Loucy (cell line): ENCODE data around the gene MAGEF1.

Source experiments
- H2AFZ ChIP-seq: fragments of 200-600 bp; sonication (generic); 2 replicates; pipeline ENCODE4 v1.6.0; 2016; ENCODE audit warnings: antibody characterized with exemption, mild to moderate bottlenecking, low read length, moderate library complexity
- H3F3A ChIP-seq: fragments of 200-600 bp; 2 replicates; pipeline ENCODE4 v1.6.0; 2016; ENCODE audit warnings: antibody characterized with exemption, low read depth, mild to moderate bottlenecking
- H3K27me3 ChIP-seq: fragments of 200-600 bp; sonication (generic); 2 replicates; pipeline ENCODE4 v1.6.1; 2014; ENCODE audit warnings: low read length, mild to moderate bottlenecking; ENCODE audit not compliant: insufficient read depth, poor library complexity, severe bottlenecking
- H3K36me3 ChIP-seq: fragments of 200-600 bp; sonication (generic); 2 replicates; pipeline ENCODE4 v1.6.1; 2016; ENCODE audit warnings: low read length; ENCODE audit not compliant: insufficient read depth
- H3K4me1 ChIP-seq: fragments of 200-600 bp; sonication (generic); 2 replicates; pipeline ENCODE4 v1.5.1; 2014; ENCODE audit warnings: low read length, mild to moderate bottlenecking; ENCODE audit not compliant: insufficient read depth, poor library complexity, severe bottlenecking
- H3K4me2 ChIP-seq: fragments of 200-600 bp; sonication (generic); 2 replicates; pipeline ENCODE4 v1.6.0; 2014; ENCODE audit warnings: antibody characterized with exemption, low read length, low read depth, mild to moderate bottlenecking; ENCODE audit not compliant: poor library complexity, severe bottlenecking
- H3K4me3 ChIP-seq: fragments of 200-600 bp; sonication (generic); 2 replicates; pipeline ENCODE4 v1.5.1; 2014; ENCODE audit warnings: low read length, mild to moderate bottlenecking, mixed read lengths; ENCODE audit not compliant: poor library complexity, severe bottlenecking
- H3K79me2 ChIP-seq: fragments of 200-600 bp; sonication (generic); 2 replicates; pipeline ENCODE4 v1.6.1; 2014; ENCODE audit warnings: low read length; ENCODE audit not compliant: insufficient read depth
- H3K9ac ChIP-seq: fragments of 200-600 bp; sonication (generic); 2 replicates; pipeline ENCODE4 v1.6.0; 2014; ENCODE audit warnings: mild to moderate bottlenecking, low read depth, low read length, moderate library complexity; ENCODE audit not compliant: poor library complexity, severe bottlenecking
- H3K9me2 ChIP-seq: fragments of 200-600 bp; sonication (generic); replicated peaks from 2 replicates; pipeline ENCODE4 v1.6.1; 2016; ENCODE audit warnings: low read depth, low read length, mixed read lengths
- H3K9me3 ChIP-seq: fragments of 200-600 bp; sonication (generic); 2 replicates; pipeline ENCODE4 v1.6.1; 2014; ENCODE audit warnings: mild to moderate bottlenecking, antibody characterized with exemption, low read length, low read depth; ENCODE audit not compliant: insufficient read depth
- H4K20me1 ChIP-seq: fragments of 200-600 bp; sonication (generic); 2 replicates; pipeline ENCODE4 v1.6.0; 2014; ENCODE audit warnings: antibody characterized with exemption, low read length, mild to moderate bottlenecking; ENCODE audit not compliant: insufficient read depth, poor library complexity, severe bottlenecking
- CTCF ChIP-seq: fragments of 200-600 bp; sonication (generic); conservative IDR thresholded peaks from 2 replicates; pipeline ENCODE4 v1.5.1; 2014; ENCODE audit warnings: mild to moderate bottlenecking, antibody characterized with exemption, low read length
- EZH2phosphoT487 ChIP-seq: fragments of 200-600 bp; IDR thresholded peaks from 2 replicates; pipeline ENCODE4 v1.6.1; 2018; ENCODE audit warnings: antibody characterized with exemption, mild to moderate bottlenecking, moderate library complexity, borderline replicate concordance

MAGEF1 gene

DNA sequence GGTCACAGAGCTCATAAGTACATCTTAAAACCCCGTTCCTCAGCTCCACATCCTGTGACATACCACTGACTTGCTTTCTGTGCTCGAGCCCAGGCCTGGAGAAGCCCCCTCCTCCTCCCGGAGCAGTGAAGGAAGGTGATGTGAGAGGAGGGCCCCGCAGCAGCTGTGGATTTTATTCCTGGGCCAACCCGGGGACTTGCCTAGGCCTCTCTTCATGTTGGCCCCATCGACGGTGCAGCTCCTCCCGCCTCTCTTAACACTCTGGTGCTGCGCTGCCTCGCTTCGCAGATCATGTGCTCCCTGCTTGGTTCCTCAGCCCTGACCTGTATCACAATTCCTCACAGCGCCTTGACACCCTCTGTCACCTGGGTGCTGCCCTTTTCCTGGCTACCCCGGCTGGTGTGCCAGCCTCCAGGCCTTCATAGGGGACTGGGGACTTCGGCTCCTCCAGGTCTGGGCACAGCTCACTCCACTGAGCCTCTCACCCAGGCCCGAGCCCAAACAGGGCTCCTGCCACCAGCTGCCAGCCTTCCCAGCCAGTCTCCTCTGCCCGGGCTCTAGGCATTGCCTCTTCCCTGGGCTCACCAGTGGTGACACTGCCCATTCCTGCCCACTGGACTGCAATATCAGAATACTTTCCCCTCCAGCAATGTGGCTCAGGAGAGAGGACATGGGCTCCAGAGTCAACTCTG, 21.5 kb downstream of the MAGEF1 start:
- Histone ChIP-seq H3K9me2 (no peaks in the 10 kb centered on the region), H3F3A (no peaks in the 10 kb centered on the region), H3K79me2 (no peaks in the 10 kb centered on the region), H3K4me2 (no peak overlapping the region), H4K20me1 (no peaks in the 10 kb centered on the region), H3K4me1 (no peaks in the 10 kb centered on the region), H3K27me3 (no peaks in the 10 kb centered on the region), H3K9me3 (no peaks in the 10 kb centered on the region), H3K4me3 (no peak overlapping the region), H3K36me3 (no peaks in the 10 kb centered on the region), H2AFZ (no peak overlapping the region), H3K9ac (no peak overlapping the region)
- TF ChIP-seq EZH2phosphoT487 (no peak), CTCF (no peak)

DNA sequence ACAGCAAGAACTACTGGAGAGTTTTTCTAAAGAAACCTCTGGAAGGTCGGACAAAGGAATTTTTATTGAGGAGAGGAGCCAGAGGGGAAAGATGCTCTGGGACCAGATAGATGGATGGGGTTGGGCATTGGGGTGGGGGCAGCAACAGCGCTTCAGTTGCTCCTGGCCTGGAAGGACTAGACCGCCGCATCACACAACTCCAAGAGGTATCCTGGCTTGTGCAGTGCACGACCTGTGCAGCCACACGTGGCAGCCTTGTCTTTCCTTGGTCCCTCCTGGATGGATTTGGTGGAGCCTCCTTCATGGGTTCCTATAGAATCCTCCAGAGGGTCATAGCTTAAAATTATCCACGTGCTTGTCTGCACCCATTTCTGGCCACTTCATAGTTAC, 23.0 kb downstream of the MAGEF1 start:
- H3F3A ChIP-seq, result no peaks in the 10 kb centered on the region
- no peak overlapping the region for H2AFZ ChIP-seq
- no peak overlapping the region for H3K9ac ChIP-seq
- no peak for TF ChIP-seq EZH2phosphoT487
- TF ChIP-seq CTCF, result no peak
- H3K9me3 ChIP-seq, result no peaks in the 10 kb centered on the region
- H3K4me3 ChIP-seq, result no peak overlapping the region
- H3K9me2 ChIP-seq, result no peaks in the 10 kb centered on the region
- no peak overlapping the region for H3K4me2 ChIP-seq
- H4K20me1 ChIP-seq, result no peaks in the 10 kb centered on the region
- H3K36me3 ChIP-seq, result no peaks in the 10 kb centered on the region
- no peaks in the 10 kb centered on the region for H3K27me3 ChIP-seq
- no peaks in the 10 kb centered on the region for H3K4me1 ChIP-seq
- H3K79me2 ChIP-seq, result no peaks in the 10 kb centered on the region

DNA sequence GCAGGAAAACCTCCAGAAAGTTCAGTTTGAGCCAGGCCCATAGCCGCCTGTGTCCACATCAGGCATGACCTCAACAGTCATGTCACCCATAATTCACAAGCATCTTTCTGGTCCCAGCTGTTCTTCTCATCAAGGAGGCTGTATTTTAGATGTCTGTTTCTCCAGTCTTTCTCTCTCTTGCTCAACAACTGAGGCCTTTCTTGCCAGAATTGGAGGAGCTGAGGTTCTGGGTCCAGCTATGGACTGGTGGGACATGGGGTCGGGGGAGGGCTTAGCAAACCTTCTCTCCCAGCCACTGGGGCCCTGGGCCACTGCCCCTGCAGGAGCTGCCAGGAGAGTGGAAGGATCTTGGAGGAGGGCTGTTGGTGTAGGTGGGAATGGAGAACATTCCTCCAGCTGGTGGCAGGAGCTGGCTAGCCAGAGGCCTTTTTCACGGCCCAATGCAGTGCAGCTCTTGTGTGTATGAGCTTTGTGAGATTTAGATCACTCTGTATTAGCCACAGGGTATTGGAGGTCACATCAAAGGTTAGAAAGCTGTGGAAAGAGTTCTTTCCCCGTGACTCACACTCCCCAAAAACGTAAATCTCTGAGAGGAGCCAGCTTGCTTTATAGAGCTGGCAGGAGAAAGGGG, 23.5 kb downstream of the MAGEF1 start:
- Histone ChIP-seq H3F3A (no peaks in the 10 kb centered on the region), H3K79me2 (no peaks in the 10 kb centered on the region), H3K4me1 (no peaks in the 10 kb centered on the region), H2AFZ (no peak overlapping the region), H3K9me3 (no peaks in the 10 kb centered on the region), H4K20me1 (no peaks in the 10 kb centered on the region), H3K36me3 (no peaks in the 10 kb centered on the region), H3K4me2 (no peak overlapping the region), H3K4me3 (no peak overlapping the region), H3K9me2 (no peaks in the 10 kb centered on the region), H3K9ac (no peak overlapping the region), H3K27me3 (no peaks in the 10 kb centered on the region)
- TF ChIP-seq CTCF (no peak), EZH2phosphoT487 (no peak)
